IPS-NIHi11 (cell line): ENCODE results near the gene MST1R.

Experiments used
- DNase-seq: peaks from one replicate; pipeline ENCODE4 v3.0.0; 2012; ENCODE audit warnings: mixed read lengths, low spot score

MST1R gene

DNA sequence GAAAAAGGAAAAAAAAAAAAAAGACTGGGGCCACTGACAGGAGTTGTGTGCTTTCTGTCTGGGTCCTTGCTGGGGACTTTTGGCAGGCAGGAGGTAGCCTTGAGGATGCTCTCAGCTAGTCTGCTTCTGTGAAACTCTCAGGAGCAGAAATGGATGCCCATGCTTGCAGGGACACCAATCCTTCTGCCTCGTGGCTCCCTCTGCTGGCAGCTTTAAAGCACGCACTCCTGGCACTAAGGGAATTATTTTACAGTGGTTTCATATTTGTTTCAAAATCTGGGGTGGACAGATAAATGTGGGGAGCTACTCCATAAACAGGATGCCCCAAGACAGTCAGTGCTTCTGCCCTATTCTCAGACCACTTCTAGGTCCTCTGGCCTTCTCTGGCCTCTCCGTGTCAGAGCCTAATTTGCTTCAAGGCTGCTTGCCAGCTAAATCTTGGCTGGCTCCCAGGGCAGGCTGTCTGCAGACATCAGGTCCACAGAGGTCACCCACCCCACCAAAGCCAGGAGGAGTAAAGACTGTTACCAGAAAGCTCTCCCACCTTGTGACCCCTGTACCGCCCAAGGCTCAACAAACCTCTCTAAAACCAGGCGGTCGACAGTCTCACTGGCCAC lies 64.4 kb downstream of the MST1R start:
- peak; percentile 80 for DNase-seq
